Eye (tissue), 1 donor: ENCODE data around the gene ACOXL.

Source experiments
- DNase-seq: peaks from one replicate; pipeline ENCODE4 v3.0.0-alpha.2; 2015

ACOXL gene

GRCh38 chr2:110979471-110980338 lies 247.3 kb downstream of the ACOXL start:
- no peak for DNase-seq

GRCh38 chr2:110980339-110981062 lies 248.1 kb downstream of the ACOXL start:
- peak; percentile 57 for DNase-seq

GRCh38 chr2:110983133-110983532 lies 250.8 kb downstream of the ACOXL start:
- no peak for DNase-seq

GRCh38 chr2:110984694-110985490 lies 252.5 kb downstream of the ACOXL start:
- no peak for DNase-seq

GRCh38 chr2:110990440-110990839 lies 258.1 kb downstream of the ACOXL start:
- DNase-seq, result no peak

GRCh38 chr2:110991911-110992310 lies 259.5 kb downstream of the ACOXL start:
- DNase-seq, result peak; percentile 34

GRCh38 chr2:110992886-110993285 lies 260.5 kb downstream of the ACOXL start:
- DNase-seq, result no peak

GRCh38 chr2:110993557-110994231 lies 261.3 kb downstream of the ACOXL start:
- no peak for DNase-seq

- DNase-seq, result no peak
Measured at GRCh38 chr2:110994250-110994961, 262.0 kb downstream of the ACOXL start.

GRCh38 chr2:110995911-110996310 lies 263.5 kb downstream of the ACOXL start:
- no peak for DNase-seq

GRCh38 chr2:110997331-110998045 lies 265.1 kb downstream of the ACOXL start:
- no peak for DNase-seq

GRCh38 chr2:110998311-110998710 lies 265.9 kb downstream of the ACOXL start:
- peak; percentile 61 for DNase-seq

GRCh38 chr2:110999626-111000025 lies 267.3 kb downstream of the ACOXL start:
- no peak for DNase-seq

GRCh38 chr2:111005307-111005706 lies 272.9 kb downstream of the ACOXL start:
- no peak for DNase-seq

- no peak for DNase-seq
Measured at GRCh38 chr2:111005821-111006220, 273.4 kb downstream of the ACOXL start.

- DNase-seq, result no peak
Measured at GRCh38 chr2:111007757-111008688, 275.6 kb downstream of the ACOXL start.

GRCh38 chr2:111011218-111011617 lies 278.8 kb downstream of the ACOXL start:
- DNase-seq, result no peak

- DNase-seq, result no peak
Measured at GRCh38 chr2:111015283-111015995, 283.1 kb downstream of the ACOXL start.

GRCh38 chr2:111017034-111017622 lies 284.8 kb downstream of the ACOXL start:
- no peak for DNase-seq
